Effector CD4-positive, alpha-beta T cell (primary cell): Measurements from ENCODE around the gene AZI2.

ENCODE experiments used
- DNase-seq: peaks from one replicate; pipeline ENCODE4 v3.0.0-alpha.2; 2020

AZI2 gene

GRCh38 chr3:28300345-28300962 is 48.2 kb downstream of the AZI2 start:
- DNase-seq, result no peak

- DNase-seq, result no peak
These were observed 48.9 kb downstream of the AZI2 start for GRCh38 chr3:28299705-28300104.

- no peak for DNase-seq
These were observed 52.6 kb downstream of the AZI2 start for GRCh38 chr3:28295898-28296490.

GRCh38 chr3:28294667-28295413 is 53.8 kb downstream of the AZI2 start:
- no peak for DNase-seq

GRCh38 chr3:28292622-28293021 is 56.0 kb downstream of the AZI2 start:
- no peak for DNase-seq

GRCh38 chr3:28291577-28291976 is 57.0 kb downstream of the AZI2 start:
- DNase-seq, result no peak

GRCh38 chr3:28290863-28291300 is 57.7 kb downstream of the AZI2 start:
- DNase-seq, result no peak

GRCh38 chr3:28287046-28287445 is 61.6 kb downstream of the AZI2 start:
- no peak for DNase-seq

GRCh38 chr3:28286595-28286994 is 62.0 kb downstream of the AZI2 start:
- no peak for DNase-seq

- DNase-seq, result no peak
These were observed 67.8 kb downstream of the AZI2 start for GRCh38 chr3:28280781-28281180.

- no peak for DNase-seq
These were observed 68.9 kb downstream of the AZI2 start for GRCh38 chr3:28279770-28280169.

GRCh38 chr3:28278918-28279317 is 69.7 kb downstream of the AZI2 start:
- DNase-seq, result no peak

- DNase-seq, result no peak
These were observed 74.8 kb downstream of the AZI2 start for GRCh38 chr3:28273837-28274236.
